ENCODE measurements around the gene TTC39A. TPM values are rescaled to one million over a fixed set of nuclear protein-coding genes. Genes with fewer than 3 reads are reported as not detected.

The TTC39A gene
- total and polyA plus RNA-seq, 4 donors: 16.6 to 46.8 (median 28.5) TPM

DNA sequence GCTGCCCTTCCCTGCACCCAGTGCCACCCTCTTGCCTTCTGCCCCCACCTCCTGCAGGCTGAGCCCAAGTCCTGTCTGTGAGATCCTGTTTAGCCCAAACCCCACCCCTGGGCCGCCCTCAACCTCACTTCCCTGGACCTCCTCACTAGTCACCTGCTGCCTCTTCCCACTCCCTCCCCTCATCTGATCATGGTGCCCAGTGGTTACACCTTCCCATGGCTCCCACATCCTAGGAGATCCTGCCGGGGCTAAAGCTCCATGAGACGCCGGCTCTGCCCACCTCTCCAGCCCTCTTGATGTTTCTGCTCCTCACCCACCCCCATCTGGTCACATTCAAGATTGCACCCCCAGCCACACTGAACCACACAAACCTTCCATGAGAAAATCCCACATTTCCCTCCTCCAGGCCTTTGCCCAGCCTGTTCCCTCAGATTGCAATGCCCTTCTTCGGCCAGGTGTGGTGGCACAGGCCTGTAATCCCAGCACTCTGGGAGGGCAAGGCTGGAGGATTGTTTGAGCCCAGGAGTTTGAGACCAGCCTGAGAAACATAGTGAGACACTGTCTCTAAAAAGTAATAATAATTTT, 17.0 kb downstream of the TTC39A start:
- DNase-seq (peak in 1 of 3 donors; percentile 11), ATAC-seq (ENCODE audit: insufficient read depth, low FRiP score) (no peak)
- Histone ChIP-seq H3K4me1 (ENCODE audit: control insufficient read depth in 5 of 5, insufficient read depth in 5 of 5, low read length in 5 of 5) (peaks cover 0 to 12% (median 3%) of the 10 kb centered on the region in 5 donors), H3K36me3 (ENCODE audit: control insufficient read depth in 4 of 4, insufficient read depth in 4 of 4, low read length in 4 of 4) (no peaks in the 10 kb centered on the region), H3K27me3 (ENCODE audit: control insufficient read depth in 3 of 3, insufficient read depth in 3 of 3, low read length in 2 of 3) (no peaks in the 10 kb centered on the region), H3K4me3 (no peak overlapping the region), H3K9me3 (ENCODE audit: control insufficient read depth in 4 of 4, insufficient read depth in 3 of 4, low read length in 3 of 4) (no peaks in the 10 kb centered on the region), H3K9ac (ENCODE audit: insufficient read depth in 1 of 2, low read length in 2 of 2) (no peak overlapping the region), H3K27ac (ENCODE audit: low read depth in 1 of 2, low read length in 1 of 2) (peak overlapping the region in 1 of 2 donors; percentile 74)
- 91 to 94% methylated on average over 5 of the region's 5 CpGs for WGBS, 2 donors
- TF ChIP-seq, protein P1, sequence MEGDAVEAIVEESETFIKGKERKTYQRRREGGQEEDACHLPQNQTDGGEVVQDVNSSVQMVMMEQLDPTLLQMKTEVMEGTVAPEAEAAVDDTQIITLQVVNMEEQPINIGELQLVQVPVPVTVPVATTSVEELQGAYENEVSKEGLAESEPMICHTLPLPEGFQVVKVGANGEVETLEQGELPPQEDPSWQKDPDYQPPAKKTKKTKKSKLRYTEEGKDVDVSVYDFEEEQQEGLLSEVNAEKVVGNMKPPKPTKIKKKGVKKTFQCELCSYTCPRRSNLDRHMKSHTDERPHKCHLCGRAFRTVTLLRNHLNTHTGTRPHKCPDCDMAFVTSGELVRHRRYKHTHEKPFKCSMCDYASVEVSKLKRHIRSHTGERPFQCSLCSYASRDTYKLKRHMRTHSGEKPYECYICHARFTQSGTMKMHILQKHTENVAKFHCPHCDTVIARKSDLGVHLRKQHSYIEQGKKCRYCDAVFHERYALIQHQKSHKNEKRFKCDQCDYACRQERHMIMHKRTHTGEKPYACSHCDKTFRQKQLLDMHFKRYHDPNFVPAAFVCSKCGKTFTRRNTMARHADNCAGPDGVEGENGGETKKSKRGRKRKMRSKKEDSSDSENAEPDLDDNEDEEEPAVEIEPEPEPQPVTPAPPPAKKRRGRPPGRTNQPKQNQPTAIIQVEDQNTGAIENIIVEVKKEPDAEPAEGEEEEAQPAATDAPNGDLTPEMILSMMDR (IDR thresholded peaks at IDR 0.05; ENCODE audit: control extremely low read depth, extremely low read depth): no peak

DNA sequence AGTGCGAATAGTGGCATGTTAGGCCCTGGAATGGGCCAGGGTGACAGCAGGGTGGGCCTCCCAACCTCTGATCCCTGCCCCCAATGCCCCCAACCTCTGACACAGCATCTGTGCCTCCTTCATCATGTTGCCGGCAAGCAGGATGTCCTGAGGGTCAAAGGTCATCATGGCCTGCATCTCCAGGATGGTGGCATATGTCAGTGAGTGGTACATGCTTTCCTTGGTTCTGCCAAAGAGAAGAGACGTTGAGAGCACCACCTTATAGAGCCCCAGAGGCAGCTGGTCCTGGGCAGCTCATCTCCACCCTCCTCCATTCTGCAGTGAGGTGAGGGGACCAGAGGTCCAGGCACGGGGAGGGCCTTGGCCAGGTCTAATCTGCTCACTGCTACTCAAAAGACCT, 17.6 kb downstream of the TTC39A start:
- H3K4me1 ChIP-seq (ENCODE audit: control insufficient read depth in 5 of 5, insufficient read depth in 5 of 5, low read length in 5 of 5): peaks cover 0 to 12% (median 3%) of the 10 kb centered on the region in 5 donors
- no peaks in the 10 kb centered on the region for H3K36me3 ChIP-seq (ENCODE audit: control insufficient read depth in 4 of 4, insufficient read depth in 4 of 4, low read length in 4 of 4)
- H3K9ac ChIP-seq (ENCODE audit: insufficient read depth in 1 of 2, low read length in 2 of 2): no peak overlapping the region
- no peak for ATAC-seq (ENCODE audit: insufficient read depth, low FRiP score)
- H3K27me3 ChIP-seq (ENCODE audit: control insufficient read depth in 3 of 3, insufficient read depth in 3 of 3, low read length in 2 of 3): no peaks in the 10 kb centered on the region
- DNase-seq: no peak
- no peak overlapping the region for H3K27ac ChIP-seq (ENCODE audit: low read depth in 1 of 2, low read length in 1 of 2)
- no peak overlapping the region for H3K4me3 ChIP-seq
- no peaks in the 10 kb centered on the region for H3K9me3 ChIP-seq (ENCODE audit: control insufficient read depth in 4 of 4, insufficient read depth in 3 of 4, low read length in 3 of 4)
- WGBS, 2 donors: 89 to 96% methylated on average over 4 of the region's 4 CpGs
- TF ChIP-seq, protein P1 (IDR thresholded peaks at IDR 0.05; ENCODE audit: control extremely low read depth, extremely low read depth): no peak

DNA sequence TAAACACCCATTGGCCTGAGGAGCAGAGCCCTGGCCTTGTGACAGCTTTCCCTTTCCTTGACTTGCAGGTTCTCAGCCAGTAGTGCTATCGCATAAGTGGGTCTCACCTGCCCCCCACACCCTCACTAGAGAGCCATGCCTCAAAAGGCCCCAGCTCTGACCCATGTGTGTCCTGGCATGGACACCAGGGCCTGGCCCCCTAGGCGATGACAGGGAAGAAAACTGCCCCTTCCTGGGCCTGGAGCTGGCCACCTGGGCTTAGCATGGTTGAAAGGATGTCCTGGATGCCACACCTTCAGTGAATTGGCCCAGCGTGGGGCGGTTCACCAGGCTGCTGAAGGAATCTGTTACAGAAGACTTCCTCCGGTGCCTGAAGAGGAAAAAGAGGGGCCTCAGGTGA, 18.5 kb downstream of the TTC39A start:
- Histone ChIP-seq H3K9ac (ENCODE audit: insufficient read depth in 1 of 2, low read length in 2 of 2) (no peak overlapping the region), H3K27me3 (ENCODE audit: control insufficient read depth in 3 of 3, insufficient read depth in 3 of 3, low read length in 2 of 3) (no peaks in the 10 kb centered on the region), H3K4me3 (no peak overlapping the region), H3K9me3 (ENCODE audit: control insufficient read depth in 4 of 4, insufficient read depth in 3 of 4, low read length in 3 of 4) (no peaks in the 10 kb centered on the region), H3K36me3 (ENCODE audit: control insufficient read depth in 4 of 4, insufficient read depth in 4 of 4, low read length in 4 of 4) (no peaks in the 10 kb centered on the region), H3K4me1 (ENCODE audit: control insufficient read depth in 5 of 5, insufficient read depth in 5 of 5, low read length in 5 of 5) (peaks cover 0 to 12% (median 3%) of the 10 kb centered on the region in 5 donors), H3K27ac (ENCODE audit: low read depth in 1 of 2, low read length in 1 of 2) (no peak overlapping the region)
- ATAC-seq (ENCODE audit: insufficient read depth, low FRiP score) (no peak), DNase-seq (no peak)
- TF ChIP-seq, protein P1 (IDR thresholded peaks at IDR 0.05; ENCODE audit: control extremely low read depth, extremely low read depth): no peak
- 95 to 96% methylated on average over 5 of the region's 5 CpGs for WGBS, 2 donors
